Measurements from ENCODE around the gene LYPD5.
"Not testable (repeated sequence)": the region's sequence is repeated elsewhere in the genome, so short reads cannot be mapped to it uniquely, and the experiment has no call there.

Gene LYPD5

DNA sequence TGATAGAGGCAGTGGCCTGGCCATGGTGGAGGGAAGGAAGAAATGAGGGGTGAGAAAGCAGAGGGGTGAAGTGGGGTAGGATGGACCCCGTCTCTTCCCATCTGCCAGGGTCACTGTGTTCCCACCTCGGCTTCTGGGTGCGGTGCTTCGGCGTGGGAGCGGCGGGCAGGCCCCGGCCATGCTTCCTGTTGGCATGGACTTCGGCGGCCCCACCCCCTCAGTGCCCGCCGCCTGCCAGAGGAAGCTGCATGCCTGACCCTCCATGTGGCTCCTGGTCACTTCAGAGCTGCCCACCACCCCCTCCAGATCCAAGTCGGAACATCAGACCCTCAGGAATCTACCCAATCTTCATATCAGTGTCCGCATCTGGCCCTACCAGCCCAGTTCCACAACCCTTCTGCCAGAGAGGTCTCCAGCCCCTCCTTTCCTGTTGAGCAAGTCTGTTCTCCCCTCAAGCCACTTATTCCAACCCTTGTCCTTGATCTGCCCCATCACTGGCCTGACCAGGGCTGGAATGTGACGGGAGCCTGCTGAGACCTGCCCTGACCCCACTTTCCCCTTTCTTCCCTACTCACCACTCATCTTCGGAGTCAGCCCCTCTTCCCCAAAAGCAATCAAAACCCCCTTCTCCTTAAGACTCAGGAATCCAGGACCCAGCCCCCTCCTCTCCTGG lies 23.0 kb downstream of the LYPD5 start:
- no peaks in the 10 kb centered on the region for H3K9me3 Mint-ChIP-seq
- TF ChIP-seq, protein P1, sequence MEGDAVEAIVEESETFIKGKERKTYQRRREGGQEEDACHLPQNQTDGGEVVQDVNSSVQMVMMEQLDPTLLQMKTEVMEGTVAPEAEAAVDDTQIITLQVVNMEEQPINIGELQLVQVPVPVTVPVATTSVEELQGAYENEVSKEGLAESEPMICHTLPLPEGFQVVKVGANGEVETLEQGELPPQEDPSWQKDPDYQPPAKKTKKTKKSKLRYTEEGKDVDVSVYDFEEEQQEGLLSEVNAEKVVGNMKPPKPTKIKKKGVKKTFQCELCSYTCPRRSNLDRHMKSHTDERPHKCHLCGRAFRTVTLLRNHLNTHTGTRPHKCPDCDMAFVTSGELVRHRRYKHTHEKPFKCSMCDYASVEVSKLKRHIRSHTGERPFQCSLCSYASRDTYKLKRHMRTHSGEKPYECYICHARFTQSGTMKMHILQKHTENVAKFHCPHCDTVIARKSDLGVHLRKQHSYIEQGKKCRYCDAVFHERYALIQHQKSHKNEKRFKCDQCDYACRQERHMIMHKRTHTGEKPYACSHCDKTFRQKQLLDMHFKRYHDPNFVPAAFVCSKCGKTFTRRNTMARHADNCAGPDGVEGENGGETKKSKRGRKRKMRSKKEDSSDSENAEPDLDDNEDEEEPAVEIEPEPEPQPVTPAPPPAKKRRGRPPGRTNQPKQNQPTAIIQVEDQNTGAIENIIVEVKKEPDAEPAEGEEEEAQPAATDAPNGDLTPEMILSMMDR (IDR thresholded peaks at IDR 0.05; ENCODE audit: unreplicated experiment in 3 of 3), result no peak
- peaks cover 15% of the 10 kb centered on the region for H3K4me1 Mint-ChIP-seq
- H3K27me3 Mint-ChIP-seq (ENCODE audit: low read depth), result peaks cover 28% of the 10 kb centered on the region
- H3K36me3 Mint-ChIP-seq (ENCODE audit: low read depth), result no peaks in the 10 kb centered on the region
- no peak overlapping the region for H3K27ac Mint-ChIP-seq
- no peak overlapping the region for H3K4me3 Mint-ChIP-seq

DNA sequence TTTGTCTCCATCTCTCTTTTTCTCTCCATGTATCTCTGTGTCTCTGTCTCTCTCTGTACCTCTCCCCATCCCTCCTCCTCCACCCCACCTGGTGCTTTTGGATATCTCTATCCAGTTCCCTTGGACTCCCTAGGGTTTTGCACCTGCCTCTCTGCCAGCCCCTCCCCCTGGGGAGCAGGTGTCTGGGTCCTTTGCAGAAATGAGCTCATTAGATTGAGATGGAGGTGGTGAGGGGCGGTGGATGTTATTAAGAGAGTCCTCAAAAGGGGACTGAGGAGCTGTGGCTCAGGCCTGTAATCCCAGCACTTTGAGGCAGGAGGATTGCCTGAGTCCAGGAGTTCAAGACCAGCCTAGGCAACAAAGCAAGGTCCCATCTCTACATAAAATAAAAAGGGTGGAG lies 23.6 kb downstream of the LYPD5 start:
- TF ChIP-seq, protein P1 (IDR thresholded peaks at IDR 0.05; ENCODE audit: unreplicated experiment in 3 of 3), result no peak
- no peaks in the 10 kb centered on the region for H3K36me3 Mint-ChIP-seq (ENCODE audit: low read depth)
- H3K27ac Mint-ChIP-seq, result no peak overlapping the region
- no peak overlapping the region for H3K4me3 Mint-ChIP-seq
- H3K9me3 Mint-ChIP-seq, result no peaks in the 10 kb centered on the region
- peaks cover 18% of the 10 kb centered on the region for H3K4me1 Mint-ChIP-seq
- peaks cover 33% of the 10 kb centered on the region for H3K27me3 Mint-ChIP-seq (ENCODE audit: low read depth)

- H3K4me1 Mint-ChIP-seq, result peaks cover 21% of the 10 kb centered on the region
- no peak overlapping the region for H3K4me3 Mint-ChIP-seq
- H3K27ac Mint-ChIP-seq, result peak overlapping the region in 1 of 3 experiments; percentile 59
- no peaks in the 10 kb centered on the region for H3K36me3 Mint-ChIP-seq (ENCODE audit: low read depth)
- H3K27me3 Mint-ChIP-seq (ENCODE audit: low read depth), result peaks cover 48% of the 10 kb centered on the region
- TF ChIP-seq, protein P1 (IDR thresholded peaks at IDR 0.05; ENCODE audit: unreplicated experiment in 3 of 3), result no peak
- H3K9me3 Mint-ChIP-seq, result no peaks in the 10 kb centered on the region
These were observed 25.0 kb downstream of the LYPD5 start for GRCh38 chr19:43777163-43777695.

DNA sequence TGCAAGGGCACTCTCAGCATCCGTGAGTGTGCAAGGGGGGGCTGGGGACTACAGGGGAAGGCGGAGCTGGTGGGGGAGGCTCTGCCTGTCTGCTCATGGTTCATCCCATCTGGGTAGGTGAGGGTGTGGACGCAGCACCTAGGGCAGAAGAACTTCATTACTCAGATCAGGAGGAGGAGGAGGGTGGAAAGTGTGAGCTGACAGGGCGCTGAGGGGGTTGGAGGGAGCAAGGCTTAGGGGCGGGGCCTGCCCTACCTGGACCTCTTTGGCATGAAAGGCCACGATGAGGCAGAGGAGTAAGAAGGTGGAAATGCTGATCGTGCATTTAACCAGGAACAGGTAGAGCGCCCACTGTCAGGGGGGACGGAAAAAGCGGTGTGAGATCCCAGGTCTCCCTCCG lies 26.0 kb downstream of the LYPD5 start:
- Mint-ChIP-seq H3K4me1 (peaks cover 21% of the 10 kb centered on the region), H3K27ac (no peak overlapping the region), H3K4me3 (no peak overlapping the region), H3K36me3 (ENCODE audit: low read depth) (no peaks in the 10 kb centered on the region), H3K9me3 (no peaks in the 10 kb centered on the region), H3K27me3 (ENCODE audit: low read depth) (peaks cover 52% of the 10 kb centered on the region)
- TF ChIP-seq, protein P1 (IDR thresholded peaks at IDR 0.05; ENCODE audit: unreplicated experiment in 3 of 3), result no peak

- TF ChIP-seq, protein P1 (IDR thresholded peaks at IDR 0.05; ENCODE audit: unreplicated experiment in 3 of 3), result no peak
- Mint-ChIP-seq H3K27ac (no peak overlapping the region), H3K9me3 (no peaks in the 10 kb centered on the region), H3K36me3 (ENCODE audit: low read depth) (no peaks in the 10 kb centered on the region), H3K27me3 (ENCODE audit: low read depth) (peaks cover 53% of the 10 kb centered on the region), H3K4me3 (peak overlapping the region in 1 of 3 experiments; percentile 70), H3K4me1 (peaks cover 21% of the 10 kb centered on the region)
These were observed 26.9 kb downstream of the LYPD5 start for GRCh38 chr19:43775299-43775890.

DNA sequence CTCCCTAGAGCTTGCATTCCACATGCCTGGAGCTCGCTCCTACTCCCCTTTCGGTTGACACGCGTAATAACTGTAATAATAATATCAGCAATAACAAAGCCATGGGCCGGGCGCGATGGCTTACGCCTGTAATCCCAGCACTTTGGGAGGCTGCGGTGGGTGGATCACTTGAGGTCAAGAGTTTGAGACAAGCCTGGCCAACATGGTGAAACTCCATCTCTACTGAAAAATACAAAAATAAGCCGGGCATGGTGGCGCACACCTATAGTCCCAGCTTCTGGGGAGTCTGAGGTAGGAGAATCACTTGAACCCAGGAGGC lies 27.3 kb downstream of the LYPD5 start:
- Mint-ChIP-seq H3K4me1 (peaks cover 21% of the 10 kb centered on the region), H3K4me3 (peak overlapping the region; percentile 34 to 72 (median 70)), H3K27ac (peak overlapping the region in 1 of 3 experiments; percentile 49), H3K27me3 (ENCODE audit: low read depth) (peaks cover 53% of the 10 kb centered on the region)
- H3K36me3 Mint-ChIP-seq (ENCODE audit: low read depth); H3K9me3 Mint-ChIP-seq: not testable (repeated sequence)
